Hepatocyte (in vitro differentiated cells): Measurements from ENCODE around the gene PLCB2. TPM values are rescaled to one million over a fixed set of nuclear protein-coding genes. Genes with fewer than 3 reads are reported as not detected.

ENCODE experiments used
- DNase-seq: peaks from one replicate; pipeline ENCODE4 v3.0.0-alpha.2; 2016; ENCODE audit warnings: low spot score
- H2AFZ ChIP-seq: fragments of 200-600 bp; sonication (generic); 2 replicates; pipeline ENCODE4 v1.6.0; 2016; ENCODE audit warnings: antibody characterized with exemption, mild to moderate bottlenecking
- H3K27ac ChIP-seq: fragments of 200-600 bp; sonication (generic); 2 replicates; pipeline ENCODE4 v1.5.1; 2016; ENCODE audit warnings: mild to moderate bottlenecking
- H3K27me3 ChIP-seq: fragments of 200-600 bp; sonication (generic); 2 replicates; pipeline ENCODE4 v1.6.1; 2016
- H3K36me3 ChIP-seq: fragments of 200-600 bp; sonication (generic); replicated peaks from 2 replicates; pipeline ENCODE4 v1.5.1; 2016; ENCODE audit warnings: low read depth; ENCODE audit not compliant: insufficient read depth
- H3K4me1 ChIP-seq: fragments of 200-600 bp; sonication (generic); 2 replicates; pipeline ENCODE4 v1.5.1; 2016; ENCODE audit warnings: mild to moderate bottlenecking, moderate library complexity; ENCODE audit not compliant: insufficient read depth
- H3K4me2 ChIP-seq: fragments of 200-600 bp; sonication (generic); 2 replicates; pipeline ENCODE4 v1.6.0; 2016
- H3K4me3 ChIP-seq: fragments of 200-600 bp; sonication (generic); 2 replicates; pipeline ENCODE4 v1.5.1; 2016; ENCODE audit warnings: mild to moderate bottlenecking
- H3K79me2 ChIP-seq: fragments of 200-600 bp; sonication (generic); 2 replicates; pipeline ENCODE4 v1.6.0; 2017; ENCODE audit warnings: mild to moderate bottlenecking
- H3K9me2 ChIP-seq: fragments of 200-600 bp; sonication (generic); replicated peaks from 2 replicates; pipeline ENCODE4 v1.6.0; 2017; ENCODE audit warnings: mild to moderate bottlenecking; ENCODE audit not compliant: insufficient read depth
- H3K9me3 ChIP-seq: fragments of 200-600 bp; sonication (generic); 2 replicates; pipeline ENCODE4 v1.5.1; 2016; ENCODE audit warnings: low read depth, mild to moderate bottlenecking
- H4K20me1 ChIP-seq: fragments of 200-600 bp; sonication (generic); 2 replicates; pipeline ENCODE4 v1.6.0; 2016; ENCODE audit warnings: mild to moderate bottlenecking; ENCODE audit not compliant: insufficient read depth, poor library complexity, severe bottlenecking
- EZH2 ChIP-seq: fragments of 200-600 bp; sonication (generic); IDR thresholded peaks from 2 replicates; pipeline ENCODE4 v1.6.1; 2016; ENCODE audit warnings: antibody characterized with exemption, mild to moderate bottlenecking, borderline replicate concordance
- EZH2phosphoT487 ChIP-seq: fragments of 200-600 bp; sonication (generic); IDR thresholded peaks from one replicate; pipeline ENCODE4 v1.6.1; 2018; ENCODE audit warnings: antibody characterized with exemption, mild to moderate bottlenecking, low read depth, moderate library complexity; ENCODE audit not compliant: unreplicated experiment, severe bottlenecking
- WGBS: methylation state at CpG from one replicate; pipeline ENCODE4 v1.1.6; 2016; ENCODE audit warnings: low lambda C conversion rate; ENCODE audit errors: missing lambda C conversion rate; 5-methylcytosine and 5-hydroxymethylcytosine counted together
- polyA plus RNA-seq: library from polyadenylated mRNA; unstranded; fragments of >200 nt; fragmentation: Nextera tagmentation; extraction: Ambion mirVana; gene quantifications from 2 replicates; pipeline ENCODE4 v1.2.1, GENCODE V29; 2016
- total RNA-seq: library from RNA; depleted of rRNA; stranded (reverse); fragments of >200 nt; gene quantifications from 2 replicates; pipeline ENCODE4 v1.2.3, GENCODE V29; 2014
- TF ChIP-seq, protein P1 (sequence below): fragments of 200-600 bp; sonication (generic); IDR thresholded peaks from 2 replicates; pipeline ENCODE4 v1.5.1; 2016; ENCODE audit warnings: antibody characterized with exemption, mild to moderate bottlenecking; ENCODE audit not compliant: poor library complexity

PLCB2 gene
- total and polyA plus RNA-seq, 2 experiments from 2014 or later, result 1.7 to 4.4 TPM

DNA sequence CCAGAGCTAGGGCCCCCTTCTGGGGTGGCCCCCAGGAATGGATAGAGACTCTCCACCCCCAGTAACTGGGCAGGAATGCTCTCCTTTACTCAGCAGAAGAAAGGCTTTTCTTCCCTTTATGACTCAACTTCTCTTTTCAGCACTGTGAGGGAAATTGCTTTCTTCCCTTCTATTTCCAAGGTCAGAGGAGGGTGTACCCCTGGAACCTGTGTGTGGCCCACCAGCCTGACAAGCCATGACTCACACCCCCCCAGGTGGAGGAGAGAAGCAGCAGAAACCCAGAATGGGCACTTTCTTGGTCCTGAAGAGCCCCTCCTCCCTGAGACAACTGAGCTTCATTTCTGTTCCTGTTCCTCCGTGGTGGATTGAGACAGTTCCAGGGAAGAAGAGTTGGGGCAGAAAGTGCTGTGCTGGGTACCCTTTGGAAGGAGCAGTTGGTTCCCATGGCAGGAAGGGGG is 22.2 kb downstream of the PLCB2 start:
- Histone ChIP-seq H3K27me3 (peaks cover 55% of the 10 kb centered on the region), H4K20me1 (no peaks in the 10 kb centered on the region), H3K4me3 (no peak overlapping the region), H3K27ac (peak overlapping the region; percentile 76), H2AFZ (no peak overlapping the region), H3K4me2 (peak overlapping the region; percentile 27), H3K4me1 (peaks cover 38% of the 10 kb centered on the region), H3K9me2 (no peaks in the 10 kb centered on the region), H3K9me3 (no peaks in the 10 kb centered on the region), H3K36me3 (no peaks in the 10 kb centered on the region), H3K79me2 (no peaks in the 10 kb centered on the region)
- no peak for DNase-seq
- TF ChIP-seq, protein P1, sequence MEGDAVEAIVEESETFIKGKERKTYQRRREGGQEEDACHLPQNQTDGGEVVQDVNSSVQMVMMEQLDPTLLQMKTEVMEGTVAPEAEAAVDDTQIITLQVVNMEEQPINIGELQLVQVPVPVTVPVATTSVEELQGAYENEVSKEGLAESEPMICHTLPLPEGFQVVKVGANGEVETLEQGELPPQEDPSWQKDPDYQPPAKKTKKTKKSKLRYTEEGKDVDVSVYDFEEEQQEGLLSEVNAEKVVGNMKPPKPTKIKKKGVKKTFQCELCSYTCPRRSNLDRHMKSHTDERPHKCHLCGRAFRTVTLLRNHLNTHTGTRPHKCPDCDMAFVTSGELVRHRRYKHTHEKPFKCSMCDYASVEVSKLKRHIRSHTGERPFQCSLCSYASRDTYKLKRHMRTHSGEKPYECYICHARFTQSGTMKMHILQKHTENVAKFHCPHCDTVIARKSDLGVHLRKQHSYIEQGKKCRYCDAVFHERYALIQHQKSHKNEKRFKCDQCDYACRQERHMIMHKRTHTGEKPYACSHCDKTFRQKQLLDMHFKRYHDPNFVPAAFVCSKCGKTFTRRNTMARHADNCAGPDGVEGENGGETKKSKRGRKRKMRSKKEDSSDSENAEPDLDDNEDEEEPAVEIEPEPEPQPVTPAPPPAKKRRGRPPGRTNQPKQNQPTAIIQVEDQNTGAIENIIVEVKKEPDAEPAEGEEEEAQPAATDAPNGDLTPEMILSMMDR, result no peak
- TF ChIP-seq EZH2phosphoT487 (no peak), EZH2 (no peak)
- WGBS, result 20% methylated on average over 1 of the region's 1 CpG

DNA sequence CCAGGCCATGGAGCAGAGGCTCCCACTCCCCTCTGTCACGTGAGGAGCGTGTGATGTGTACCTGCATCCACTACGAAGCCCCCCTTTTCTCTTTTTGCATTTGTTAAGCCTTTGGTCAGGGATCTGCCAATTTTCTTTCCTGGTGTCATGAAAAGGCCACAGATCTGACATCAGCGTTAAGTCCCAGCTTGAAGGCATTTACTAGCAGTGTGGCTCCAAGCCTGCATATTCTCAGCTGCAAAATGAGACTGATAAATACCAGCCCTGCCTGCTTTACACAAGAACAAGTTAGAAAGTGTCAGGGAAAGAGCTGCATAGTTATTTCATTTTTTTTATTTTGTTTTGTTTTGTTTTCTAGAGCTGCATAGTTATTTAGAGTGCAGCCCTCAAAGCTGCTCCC is 22.6 kb downstream of the PLCB2 start:
- Histone ChIP-seq H4K20me1 (no peaks in the 10 kb centered on the region), H3K4me1 (peaks cover 36% of the 10 kb centered on the region), H3K4me2 (peak overlapping the region; percentile 27), H3K36me3 (no peaks in the 10 kb centered on the region), H3K27ac (peak overlapping the region; percentile 76), H3K9me3 (no peaks in the 10 kb centered on the region), H3K9me2 (no peaks in the 10 kb centered on the region), H3K4me3 (no peak overlapping the region), H3K27me3 (peaks cover 55% of the 10 kb centered on the region), H2AFZ (no peak overlapping the region), H3K79me2 (no peaks in the 10 kb centered on the region)
- DNase-seq, result no peak
- no peak for TF ChIP-seq EZH2
- TF ChIP-seq, protein P1, result no peak
- no peak for TF ChIP-seq EZH2phosphoT487
- WGBS, result 43% methylated on average over 4 of the region's 4 CpGs

DNA sequence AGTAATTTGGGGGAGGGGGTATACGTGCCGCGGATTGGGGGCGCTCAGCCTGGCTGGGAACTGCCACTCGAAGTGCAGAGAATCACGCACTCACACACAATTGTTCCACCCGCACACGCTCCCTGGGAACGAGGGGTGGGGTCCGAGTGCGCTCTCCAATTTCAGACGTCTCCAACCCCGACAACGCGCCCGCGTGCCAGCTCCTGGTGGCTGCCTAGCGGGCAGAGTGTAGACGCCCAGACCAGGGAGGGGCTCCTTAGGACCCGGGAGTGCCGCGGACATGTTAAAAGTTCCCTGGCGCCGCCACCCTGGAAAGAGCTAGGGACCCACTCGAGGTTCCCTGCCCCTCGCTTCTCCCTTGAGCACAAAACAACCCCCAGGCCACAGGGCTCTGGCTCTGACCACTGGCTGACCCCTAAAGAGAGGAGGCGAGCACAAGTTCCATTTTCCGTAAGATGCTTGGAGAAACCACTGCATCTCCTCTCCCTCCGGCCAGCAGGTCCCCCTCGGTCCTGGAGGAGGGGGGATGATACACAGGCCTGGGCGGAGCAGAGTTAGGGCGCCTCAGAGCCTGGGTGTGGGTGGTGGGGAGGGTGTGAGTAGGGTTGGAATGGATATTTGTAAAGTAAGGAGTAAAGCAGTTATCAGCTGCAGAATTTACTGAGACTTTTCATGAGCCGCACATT is 24.0 kb downstream of the PLCB2 start:
- Histone ChIP-seq H3K36me3 (no peaks in the 10 kb centered on the region), H3K4me2 (peak overlapping the region; percentile 96), H3K4me1 (peaks cover 36% of the 10 kb centered on the region), H2AFZ (no peak overlapping the region), H3K9me3 (no peaks in the 10 kb centered on the region), H4K20me1 (no peaks in the 10 kb centered on the region), H3K79me2 (no peaks in the 10 kb centered on the region), H3K27me3 (peaks cover 61% of the 10 kb centered on the region), H3K9me2 (no peaks in the 10 kb centered on the region), H3K27ac (no peak overlapping the region), H3K4me3 (no peak overlapping the region)
- DNase-seq, result no peak
- 29% methylated on average over 31 of the region's 33 CpGs for WGBS
- TF ChIP-seq, protein P1, result no peak
- TF ChIP-seq EZH2, result peak; percentile 38
